Measurements from ENCODE around the gene GABRG3.

DNA sequence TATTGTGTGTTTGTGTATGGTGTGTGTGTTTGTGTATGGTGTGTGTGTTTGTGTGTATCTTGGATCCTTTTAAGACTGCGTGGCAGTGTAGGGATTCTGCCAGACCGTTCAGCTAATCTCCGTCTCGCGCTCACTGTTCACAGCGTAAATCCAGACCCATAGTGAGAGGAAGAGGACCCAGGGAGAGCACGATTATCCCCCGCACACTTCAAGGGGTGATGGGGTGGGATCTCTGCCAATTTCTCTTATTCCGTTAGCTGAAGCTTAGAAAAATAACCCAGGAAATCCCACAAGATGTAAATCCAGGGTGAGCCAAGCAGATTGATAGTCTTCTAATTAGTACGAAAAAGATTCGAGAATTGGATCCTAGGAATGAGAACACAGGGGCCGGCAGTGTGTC lies 381.2 kb downstream of the GABRG3 start:
- TF ChIP-seq, protein P1, sequence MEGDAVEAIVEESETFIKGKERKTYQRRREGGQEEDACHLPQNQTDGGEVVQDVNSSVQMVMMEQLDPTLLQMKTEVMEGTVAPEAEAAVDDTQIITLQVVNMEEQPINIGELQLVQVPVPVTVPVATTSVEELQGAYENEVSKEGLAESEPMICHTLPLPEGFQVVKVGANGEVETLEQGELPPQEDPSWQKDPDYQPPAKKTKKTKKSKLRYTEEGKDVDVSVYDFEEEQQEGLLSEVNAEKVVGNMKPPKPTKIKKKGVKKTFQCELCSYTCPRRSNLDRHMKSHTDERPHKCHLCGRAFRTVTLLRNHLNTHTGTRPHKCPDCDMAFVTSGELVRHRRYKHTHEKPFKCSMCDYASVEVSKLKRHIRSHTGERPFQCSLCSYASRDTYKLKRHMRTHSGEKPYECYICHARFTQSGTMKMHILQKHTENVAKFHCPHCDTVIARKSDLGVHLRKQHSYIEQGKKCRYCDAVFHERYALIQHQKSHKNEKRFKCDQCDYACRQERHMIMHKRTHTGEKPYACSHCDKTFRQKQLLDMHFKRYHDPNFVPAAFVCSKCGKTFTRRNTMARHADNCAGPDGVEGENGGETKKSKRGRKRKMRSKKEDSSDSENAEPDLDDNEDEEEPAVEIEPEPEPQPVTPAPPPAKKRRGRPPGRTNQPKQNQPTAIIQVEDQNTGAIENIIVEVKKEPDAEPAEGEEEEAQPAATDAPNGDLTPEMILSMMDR (conservative IDR thresholded peaks at IDR 0.05; ENCODE audit: low read depth, low read length): no peak
- no peak for TF ChIP-seq MAFK (IDR thresholded peaks at IDR 0.05; ENCODE audit: low read depth, low read length)
- no peak for TF ChIP-seq POLR2A (IDR thresholded peaks at IDR 0.05; ENCODE audit: low read depth, low read length)
- no peak for TF ChIP-seq RFX5 (IDR thresholded peaks at IDR 0.05; ENCODE audit: low read depth, low read length)
- no peak for TF ChIP-seq RAD21 (IDR thresholded peaks at IDR 0.05; ENCODE audit: low read length)
- TF ChIP-seq MXI1 (IDR thresholded peaks at IDR 0.05; ENCODE audit: borderline replicate concordance, low read depth, low read length): no peak
- no peak for TF ChIP-seq CEBPB (IDR thresholded peaks at IDR 0.05; ENCODE audit: low read depth, low read length)
- TF ChIP-seq MAZ (IDR thresholded peaks at IDR 0.05; ENCODE audit: borderline replicate concordance, low read depth, low read length): no peak
- TF ChIP-seq SMC3 (IDR thresholded peaks at IDR 0.05; ENCODE audit: low read depth, low read length): no peak
- TF ChIP-seq CHD1 (IDR thresholded peaks at IDR 0.05; ENCODE audit: low read depth, low read length): no peak
- TF ChIP-seq FOS (IDR thresholded peaks at IDR 0.05; ENCODE audit: low read depth, low read length): no peak
- TF ChIP-seq, protein P2, sequence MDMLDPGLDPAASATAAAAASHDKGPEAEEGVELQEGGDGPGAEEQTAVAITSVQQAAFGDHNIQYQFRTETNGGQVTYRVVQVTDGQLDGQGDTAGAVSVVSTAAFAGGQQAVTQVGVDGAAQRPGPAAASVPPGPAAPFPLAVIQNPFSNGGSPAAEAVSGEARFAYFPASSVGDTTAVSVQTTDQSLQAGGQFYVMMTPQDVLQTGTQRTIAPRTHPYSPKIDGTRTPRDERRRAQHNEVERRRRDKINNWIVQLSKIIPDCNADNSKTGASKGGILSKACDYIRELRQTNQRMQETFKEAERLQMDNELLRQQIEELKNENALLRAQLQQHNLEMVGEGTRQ (IDR thresholded peaks at IDR 0.05; ENCODE audit: low read depth, low read length): no peak
- no peak for TF ChIP-seq RCOR1 (IDR thresholded peaks at IDR 0.05; ENCODE audit: insufficient replicate concordance, low read length)
- TF ChIP-seq, protein P3, sequence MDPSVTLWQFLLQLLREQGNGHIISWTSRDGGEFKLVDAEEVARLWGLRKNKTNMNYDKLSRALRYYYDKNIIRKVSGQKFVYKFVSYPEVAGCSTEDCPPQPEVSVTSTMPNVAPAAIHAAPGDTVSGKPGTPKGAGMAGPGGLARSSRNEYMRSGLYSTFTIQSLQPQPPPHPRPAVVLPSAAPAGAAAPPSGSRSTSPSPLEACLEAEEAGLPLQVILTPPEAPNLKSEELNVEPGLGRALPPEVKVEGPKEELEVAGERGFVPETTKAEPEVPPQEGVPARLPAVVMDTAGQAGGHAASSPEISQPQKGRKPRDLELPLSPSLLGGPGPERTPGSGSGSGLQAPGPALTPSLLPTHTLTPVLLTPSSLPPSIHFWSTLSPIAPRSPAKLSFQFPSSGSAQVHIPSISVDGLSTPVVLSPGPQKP (IDR thresholded peaks at IDR 0.05; ENCODE audit: borderline replicate concordance, low read depth, low read length): no peak

Data from IMR-90 (cell line).